Lung (tissue), 12 donors: ENCODE measurements around the gene CACNB1. TPM values are rescaled to one million over a fixed set of nuclear protein-coding genes. Genes with fewer than 3 reads are reported as not detected.

Experiments used
- ATAC-seq: fragments of 200-7000 bp; cut with Tn5 transposase; one replicate; pipeline ENCODE4 v1.9.1; 2020; ENCODE audit warnings: moderate number of reproducible peaks; ENCODE audit not compliant: insufficient read depth, low FRiP score
- DNase-seq, 3 donors: peaks; one replicate each; pipeline ENCODE4 v3.0.0-alpha.2; 2013 to 2017
- H3K27ac ChIP-seq, 2 donors: one replicate each; pipeline ENCODE4 v1.5.1; 2013; ENCODE audit warnings: mild to moderate bottlenecking in 2 of 2, moderate library complexity in 2 of 2, control low read depth in 1 of 2, inconsistent platforms in 1 of 2, low read depth in 1 of 2, low read length in 1 of 2
- H3K27me3 ChIP-seq, 3 donors: one replicate each; pipeline ENCODE4 v1.5.1; 2013; ENCODE audit warnings: low read length in 2 of 3; ENCODE audit not compliant: control insufficient read depth in 3 of 3, insufficient read depth in 3 of 3
- H3K36me3 ChIP-seq, 4 donors: one replicate each; pipeline ENCODE4 v1.5.1; 2013; ENCODE audit warnings: low read length in 4 of 4, mild to moderate bottlenecking in 1 of 4, moderate library complexity in 1 of 4; ENCODE audit not compliant: control insufficient read depth in 4 of 4, insufficient read depth in 4 of 4
- H3K4me1 ChIP-seq, 5 donors: one replicate each; pipeline ENCODE4 v1.5.1; 2013; ENCODE audit warnings: low read length in 5 of 5, mild to moderate bottlenecking in 2 of 5, moderate library complexity in 1 of 5; ENCODE audit not compliant: control insufficient read depth in 5 of 5, insufficient read depth in 5 of 5
- H3K4me3 ChIP-seq: one replicate; pipeline ENCODE4 v1.5.1; 2013; ENCODE audit warnings: mild to moderate bottlenecking, control low read depth, moderate library complexity
- H3K9ac ChIP-seq, 2 donors: one replicate each; pipeline ENCODE4 v1.5.1; 2013; ENCODE audit warnings: low read length in 2 of 2, control low read depth in 1 of 2; ENCODE audit not compliant: insufficient read depth in 1 of 2
- H3K9me3 ChIP-seq, 4 donors: one replicate each; pipeline ENCODE4 v1.5.1; 2013; ENCODE audit warnings: low read length in 3 of 4, mild to moderate bottlenecking in 1 of 4, moderate library complexity in 1 of 4; ENCODE audit not compliant: control insufficient read depth in 4 of 4, insufficient read depth in 3 of 4
- CTCF ChIP-seq: IDR thresholded peaks from 2 replicates; pipeline ENCODE4 v1.5.1; 2012; ENCODE audit warnings: mild to moderate bottlenecking; ENCODE audit errors: control extremely low read depth, extremely low read depth
- WGBS, 2 donors: extraction: QIAGEN DNeasy Blood & Tissue Kit; methylation state at CpG; one replicate each; pipeline ENCODE4 v1.1.7; 2013; 5-methylcytosine and 5-hydroxymethylcytosine counted together
- polyA plus RNA-seq, 2 donors: library from polyadenylated mRNA; stranded (reverse); fragments of 200-250 nt; gene quantifications; one replicate each; pipeline ENCODE4 v1.2.1, GENCODE V29; 2013
- total RNA-seq, 2 donors: library from RNA; depleted of rRNA in 1 of 2; stranded (reverse); fragments of >200 nt in 1 of 2; gene quantifications; one replicate each; pipeline ENCODE4 v1.2.1, GENCODE V29; 2014 to 2021
- donor health status: control.
- donor health status: control.
- donor health status: Bipolar disorder and iron deficiency.
- donor health status: healthy.
- donor health status: DM: yes; HTN: yes; CAD: no.

CACNB1 gene
- total and polyA plus RNA-seq, 4 donors, result 6.8 to 49.6 (median 21.7) TPM

GRCh38 chr17:39244016-39244599, 46.6 kb upstream of the CACNB1 start:
- no peak overlapping the region for H3K4me3 ChIP-seq
- H3K4me1 ChIP-seq, result no peaks in the 10 kb centered on the region
- H3K36me3 ChIP-seq, result peaks cover 0 to 2% (median 0%) of the 10 kb centered on the region in 4 donors
- peaks cover 0 to 4% (median 0%) of the 10 kb centered on the region in 3 donors for H3K27me3 ChIP-seq
- no peak for ATAC-seq
- no peak overlapping the region for H3K9ac ChIP-seq
- no peaks in the 10 kb centered on the region for H3K9me3 ChIP-seq
- no peak for TF ChIP-seq CTCF
- peak in 1 of 3 donors; percentile 13 for DNase-seq
- no peak overlapping the region for H3K27ac ChIP-seq
- 30 to 39% methylated on average over 11 of the region's 11 CpGs for WGBS, 2 donors

- Histone ChIP-seq H3K4me1 (peaks cover 0 to 2% (median 0%) of the 10 kb centered on the region in 5 donors), H3K27me3 (peaks cover 0 to 4% (median 0%) of the 10 kb centered on the region in 3 donors), H3K9ac (no peak overlapping the region), H3K4me3 (no peak overlapping the region), H3K36me3 (no peaks in the 10 kb centered on the region), H3K27ac (no peak overlapping the region), H3K9me3 (no peaks in the 10 kb centered on the region)
- DNase-seq (no peak), ATAC-seq (no peak)
- TF ChIP-seq CTCF, result no peak
- 76 to 82% methylated on average over 8 of the region's 8 CpGs for WGBS, 2 donors
Observed at GRCh38 chr17:39243155-39243554, 45.7 kb upstream of the CACNB1 start.

GRCh38 chr17:39240631-39241030, 43.2 kb upstream of the CACNB1 start:
- WGBS, 2 donors, result 87 to 91% methylated on average over 5 of the region's 5 CpGs
- no peak for DNase-seq
- peaks cover 0 to 4% (median 0%) of the 10 kb centered on the region in 3 donors for H3K27me3 ChIP-seq
- H3K4me1 ChIP-seq, result peaks cover 0 to 14% (median 0%) of the 10 kb centered on the region in 5 donors
- no peak overlapping the region for H3K4me3 ChIP-seq
- TF ChIP-seq CTCF, result no peak
- no peaks in the 10 kb centered on the region for H3K36me3 ChIP-seq
- no peak overlapping the region for H3K27ac ChIP-seq
- H3K9ac ChIP-seq, result no peak overlapping the region
- no peak for ATAC-seq
- H3K9me3 ChIP-seq, result no peaks in the 10 kb centered on the region
